Loucy (cell line): ENCODE data around the gene TRH.

Experiments
- H2AFZ ChIP-seq: fragments of 200-600 bp; sonication (generic); 2 replicates; pipeline ENCODE4 v1.6.0; 2016; ENCODE audit warnings: antibody characterized with exemption, mild to moderate bottlenecking, low read length, moderate library complexity
- H3F3A ChIP-seq: fragments of 200-600 bp; 2 replicates; pipeline ENCODE4 v1.6.0; 2016; ENCODE audit warnings: antibody characterized with exemption, low read depth, mild to moderate bottlenecking
- H3K27me3 ChIP-seq: fragments of 200-600 bp; sonication (generic); 2 replicates; pipeline ENCODE4 v1.6.1; 2014; ENCODE audit warnings: low read length, mild to moderate bottlenecking; ENCODE audit not compliant: insufficient read depth, poor library complexity, severe bottlenecking
- H3K36me3 ChIP-seq: fragments of 200-600 bp; sonication (generic); 2 replicates; pipeline ENCODE4 v1.6.1; 2016; ENCODE audit warnings: low read length; ENCODE audit not compliant: insufficient read depth
- H3K4me1 ChIP-seq: fragments of 200-600 bp; sonication (generic); 2 replicates; pipeline ENCODE4 v1.5.1; 2014; ENCODE audit warnings: low read length, mild to moderate bottlenecking; ENCODE audit not compliant: insufficient read depth, poor library complexity, severe bottlenecking
- H3K4me2 ChIP-seq: fragments of 200-600 bp; sonication (generic); 2 replicates; pipeline ENCODE4 v1.6.0; 2014; ENCODE audit warnings: antibody characterized with exemption, low read length, low read depth, mild to moderate bottlenecking; ENCODE audit not compliant: poor library complexity, severe bottlenecking
- H3K4me3 ChIP-seq: fragments of 200-600 bp; sonication (generic); 2 replicates; pipeline ENCODE4 v1.5.1; 2014; ENCODE audit warnings: low read length, mild to moderate bottlenecking, mixed read lengths; ENCODE audit not compliant: poor library complexity, severe bottlenecking
- H3K79me2 ChIP-seq: fragments of 200-600 bp; sonication (generic); 2 replicates; pipeline ENCODE4 v1.6.1; 2014; ENCODE audit warnings: low read length; ENCODE audit not compliant: insufficient read depth
- H3K9ac ChIP-seq: fragments of 200-600 bp; sonication (generic); 2 replicates; pipeline ENCODE4 v1.6.0; 2014; ENCODE audit warnings: mild to moderate bottlenecking, low read depth, low read length, moderate library complexity; ENCODE audit not compliant: poor library complexity, severe bottlenecking
- H3K9me2 ChIP-seq: fragments of 200-600 bp; sonication (generic); replicated peaks from 2 replicates; pipeline ENCODE4 v1.6.1; 2016; ENCODE audit warnings: low read depth, low read length, mixed read lengths
- H3K9me3 ChIP-seq: fragments of 200-600 bp; sonication (generic); 2 replicates; pipeline ENCODE4 v1.6.1; 2014; ENCODE audit warnings: mild to moderate bottlenecking, antibody characterized with exemption, low read length, low read depth; ENCODE audit not compliant: insufficient read depth
- H4K20me1 ChIP-seq: fragments of 200-600 bp; sonication (generic); 2 replicates; pipeline ENCODE4 v1.6.0; 2014; ENCODE audit warnings: antibody characterized with exemption, low read length, mild to moderate bottlenecking; ENCODE audit not compliant: insufficient read depth, poor library complexity, severe bottlenecking
- EZH2phosphoT487 ChIP-seq: fragments of 200-600 bp; IDR thresholded peaks from 2 replicates; pipeline ENCODE4 v1.6.1; 2018; ENCODE audit warnings: antibody characterized with exemption, mild to moderate bottlenecking, moderate library complexity, borderline replicate concordance
- TF ChIP-seq, protein P1 (sequence below): fragments of 200-600 bp; sonication (generic); conservative IDR thresholded peaks from 2 replicates; pipeline ENCODE4 v1.5.1; 2014; ENCODE audit warnings: mild to moderate bottlenecking, antibody characterized with exemption, low read length

Gene TRH

DNA sequence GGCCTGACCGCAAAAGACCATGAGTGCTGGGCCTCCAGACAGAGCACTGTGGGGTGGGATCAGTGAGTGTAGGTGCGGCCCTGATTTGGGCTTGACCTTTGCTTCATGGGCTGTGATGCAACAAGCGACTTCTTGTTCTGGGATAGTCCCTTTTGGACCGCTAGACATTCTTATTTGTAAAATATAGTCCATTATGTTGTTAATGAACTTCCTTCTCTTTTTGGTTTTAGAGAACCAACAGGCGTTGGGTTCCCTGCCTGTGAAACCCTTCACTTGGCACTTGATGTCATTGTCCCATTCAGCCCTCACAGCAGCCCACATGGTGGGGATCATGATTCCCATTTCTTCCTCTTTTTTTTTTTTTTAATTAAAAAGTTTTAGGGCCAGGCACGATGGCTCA, 15.8 kb upstream of the TRH start:
- no peak for TF ChIP-seq EZH2phosphoT487
- TF ChIP-seq, protein P1, sequence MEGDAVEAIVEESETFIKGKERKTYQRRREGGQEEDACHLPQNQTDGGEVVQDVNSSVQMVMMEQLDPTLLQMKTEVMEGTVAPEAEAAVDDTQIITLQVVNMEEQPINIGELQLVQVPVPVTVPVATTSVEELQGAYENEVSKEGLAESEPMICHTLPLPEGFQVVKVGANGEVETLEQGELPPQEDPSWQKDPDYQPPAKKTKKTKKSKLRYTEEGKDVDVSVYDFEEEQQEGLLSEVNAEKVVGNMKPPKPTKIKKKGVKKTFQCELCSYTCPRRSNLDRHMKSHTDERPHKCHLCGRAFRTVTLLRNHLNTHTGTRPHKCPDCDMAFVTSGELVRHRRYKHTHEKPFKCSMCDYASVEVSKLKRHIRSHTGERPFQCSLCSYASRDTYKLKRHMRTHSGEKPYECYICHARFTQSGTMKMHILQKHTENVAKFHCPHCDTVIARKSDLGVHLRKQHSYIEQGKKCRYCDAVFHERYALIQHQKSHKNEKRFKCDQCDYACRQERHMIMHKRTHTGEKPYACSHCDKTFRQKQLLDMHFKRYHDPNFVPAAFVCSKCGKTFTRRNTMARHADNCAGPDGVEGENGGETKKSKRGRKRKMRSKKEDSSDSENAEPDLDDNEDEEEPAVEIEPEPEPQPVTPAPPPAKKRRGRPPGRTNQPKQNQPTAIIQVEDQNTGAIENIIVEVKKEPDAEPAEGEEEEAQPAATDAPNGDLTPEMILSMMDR, result no peak
- H3K9me2 ChIP-seq, result no peaks in the 10 kb centered on the region
- H2AFZ ChIP-seq, result no peak overlapping the region
- H3K27me3 ChIP-seq, result no peaks in the 10 kb centered on the region
- peaks cover 34% of the 10 kb centered on the region for H3K4me1 ChIP-seq
- no peaks in the 10 kb centered on the region for H3F3A ChIP-seq
- no peaks in the 10 kb centered on the region for H3K9me3 ChIP-seq
- H4K20me1 ChIP-seq, result no peaks in the 10 kb centered on the region
- H3K9ac ChIP-seq, result no peak overlapping the region
- no peak overlapping the region for H3K4me3 ChIP-seq
- H3K36me3 ChIP-seq, result no peaks in the 10 kb centered on the region
- no peaks in the 10 kb centered on the region for H3K79me2 ChIP-seq
- H3K4me2 ChIP-seq, result no peak overlapping the region

DNA sequence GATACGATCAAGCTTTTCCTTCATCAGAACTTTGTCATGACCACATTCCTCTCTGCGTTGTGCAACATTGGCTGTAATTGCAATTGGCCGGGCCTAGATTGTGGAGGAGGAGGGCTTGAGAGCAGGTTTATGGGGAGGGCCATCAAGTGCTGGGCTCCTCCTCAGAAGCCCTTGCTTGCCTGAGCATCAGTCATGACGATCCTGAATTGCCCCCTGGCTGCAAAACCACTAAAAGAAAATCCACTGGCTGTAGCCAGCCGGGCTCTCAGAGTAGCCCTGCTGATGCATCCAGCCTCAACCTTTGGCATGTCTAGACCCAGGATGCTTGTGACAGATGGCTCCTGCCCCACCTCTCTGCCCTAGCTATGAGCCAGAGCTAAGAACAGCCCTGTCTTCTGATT, 13.4 kb upstream of the TRH start:
- Histone ChIP-seq H3K79me2 (no peaks in the 10 kb centered on the region), H3K36me3 (no peaks in the 10 kb centered on the region), H3F3A (no peaks in the 10 kb centered on the region), H3K4me3 (no peak overlapping the region), H2AFZ (no peak overlapping the region), H3K9ac (no peak overlapping the region), H3K9me2 (no peaks in the 10 kb centered on the region), H3K4me1 (peaks cover 11% of the 10 kb centered on the region), H3K27me3 (no peaks in the 10 kb centered on the region), H4K20me1 (no peaks in the 10 kb centered on the region), H3K4me2 (no peak overlapping the region), H3K9me3 (no peaks in the 10 kb centered on the region)
- no peak for TF ChIP-seq EZH2phosphoT487
- TF ChIP-seq, protein P1, result no peak

DNA sequence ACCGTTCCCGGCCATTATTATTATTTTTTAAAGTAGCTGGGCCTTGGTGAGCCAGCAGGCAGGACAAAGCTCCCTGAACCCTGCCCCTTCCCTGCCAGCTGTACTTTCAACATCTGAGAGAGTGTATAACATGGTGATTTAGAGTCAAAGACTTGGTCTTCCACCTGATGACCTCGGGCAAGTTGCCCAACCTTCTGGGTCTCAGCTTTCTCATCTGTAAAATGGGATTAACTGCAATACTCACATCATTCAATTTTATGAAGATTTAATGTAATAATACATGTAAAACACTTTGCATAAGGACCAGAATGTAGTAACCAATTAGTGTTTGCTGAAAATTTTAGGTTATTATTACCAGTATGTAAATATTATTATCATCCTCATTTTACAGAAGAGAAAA, 11.9 kb upstream of the TRH start:
- H3K79me2 ChIP-seq, result no peaks in the 10 kb centered on the region

More for the DNA sequence above, 11.9 kb upstream of the TRH start:
- no peaks in the 10 kb centered on the region for H3K9me3 ChIP-seq
- no peaks in the 10 kb centered on the region for H3K27me3 ChIP-seq
- no peaks in the 10 kb centered on the region for H3K4me1 ChIP-seq
- no peak overlapping the region for H2AFZ ChIP-seq
- H3F3A ChIP-seq, result no peaks in the 10 kb centered on the region
- H3K9me2 ChIP-seq, result no peaks in the 10 kb centered on the region
- TF ChIP-seq EZH2phosphoT487, result no peak
- TF ChIP-seq, protein P1, result no peak
- no peak overlapping the region for H3K4me3 ChIP-seq
- no peak overlapping the region for H3K9ac ChIP-seq
- no peaks in the 10 kb centered on the region for H4K20me1 ChIP-seq
- no peak overlapping the region for H3K4me2 ChIP-seq
- peaks cover under 1% of the 10 kb centered on the region; the same call in 1 of the 2 replicates for H3K36me3 ChIP-seq
